GM18508 (cell line): ENCODE data around the gene RGS3.
"Not testable (repeated sequence)": the region's sequence is repeated elsewhere in the genome, so short reads cannot be mapped to it uniquely, and the experiment has no call there.

Experiments used
- ATAC-seq: cut with Tn5 transposase; IDR thresholded peaks from one replicate; pipeline ENCODE4 v1.9.1; 2021; ENCODE audit warnings: moderate number of reproducible peaks; ENCODE audit not compliant: insufficient read depth, unreplicated experiment

The RGS3 gene

DNA sequence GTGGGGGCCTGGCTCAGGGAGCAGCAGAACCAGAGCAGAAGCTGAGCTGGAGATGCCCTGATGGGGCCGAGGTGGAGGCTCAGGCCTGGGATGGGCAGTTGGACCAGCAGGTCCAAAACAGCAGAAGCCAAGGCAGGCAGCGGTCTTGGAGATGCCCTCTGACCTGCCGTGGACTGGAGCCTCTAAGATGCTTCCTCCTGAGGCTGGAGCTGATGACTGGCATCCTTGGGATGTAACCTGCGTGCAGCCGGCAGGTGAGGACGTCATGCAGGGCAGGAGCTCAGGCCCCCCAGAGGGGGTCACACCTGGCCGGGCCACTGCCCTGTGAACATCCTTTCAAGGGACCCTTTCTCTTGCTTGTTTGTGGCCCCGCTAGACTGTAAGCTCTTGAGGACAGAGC lies 162.0 kb downstream of the RGS3 start:
- ATAC-seq = no peak

GRCh38 chr9:113626735-113627495 lies 163.4 kb downstream of the RGS3 start:
- ATAC-seq = no peak

GRCh38 chr9:113628621-113629020 lies 165.1 kb downstream of the RGS3 start:
- no peak for ATAC-seq

GRCh38 chr9:113630386-113631136 lies 167.0 kb downstream of the RGS3 start:
- no peak for ATAC-seq

DNA sequence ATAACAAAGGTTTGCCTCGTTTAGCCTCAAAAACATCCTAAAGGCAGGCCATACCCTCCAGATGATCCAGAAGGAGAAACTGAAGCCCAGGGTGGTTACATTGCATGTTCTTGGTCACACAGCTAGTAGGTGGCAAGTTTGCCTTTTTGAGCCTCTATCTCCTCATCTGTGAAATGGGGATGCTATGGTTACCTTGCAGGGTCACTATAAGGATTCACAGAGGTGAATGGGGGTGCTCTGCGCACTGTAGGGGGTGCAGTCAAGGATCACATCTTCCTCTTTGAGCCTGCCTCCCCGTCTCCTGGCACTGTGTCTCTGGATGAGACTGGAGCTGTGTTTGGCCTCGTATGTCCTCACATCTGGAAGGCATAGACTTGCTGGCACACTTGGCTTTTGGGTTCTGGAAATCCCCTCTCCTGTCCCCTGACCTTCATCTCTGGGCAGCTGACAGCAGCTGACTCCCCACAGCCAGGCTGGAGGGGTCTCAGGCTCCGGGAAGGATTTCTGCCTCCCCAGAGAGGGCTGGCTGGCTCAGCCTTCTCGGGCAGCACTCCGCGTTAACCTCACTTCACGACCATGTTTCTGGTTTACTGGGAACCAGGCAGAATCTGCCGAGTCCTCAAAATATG lies 167.7 kb downstream of the RGS3 start:
- no peak for ATAC-seq

DNA sequence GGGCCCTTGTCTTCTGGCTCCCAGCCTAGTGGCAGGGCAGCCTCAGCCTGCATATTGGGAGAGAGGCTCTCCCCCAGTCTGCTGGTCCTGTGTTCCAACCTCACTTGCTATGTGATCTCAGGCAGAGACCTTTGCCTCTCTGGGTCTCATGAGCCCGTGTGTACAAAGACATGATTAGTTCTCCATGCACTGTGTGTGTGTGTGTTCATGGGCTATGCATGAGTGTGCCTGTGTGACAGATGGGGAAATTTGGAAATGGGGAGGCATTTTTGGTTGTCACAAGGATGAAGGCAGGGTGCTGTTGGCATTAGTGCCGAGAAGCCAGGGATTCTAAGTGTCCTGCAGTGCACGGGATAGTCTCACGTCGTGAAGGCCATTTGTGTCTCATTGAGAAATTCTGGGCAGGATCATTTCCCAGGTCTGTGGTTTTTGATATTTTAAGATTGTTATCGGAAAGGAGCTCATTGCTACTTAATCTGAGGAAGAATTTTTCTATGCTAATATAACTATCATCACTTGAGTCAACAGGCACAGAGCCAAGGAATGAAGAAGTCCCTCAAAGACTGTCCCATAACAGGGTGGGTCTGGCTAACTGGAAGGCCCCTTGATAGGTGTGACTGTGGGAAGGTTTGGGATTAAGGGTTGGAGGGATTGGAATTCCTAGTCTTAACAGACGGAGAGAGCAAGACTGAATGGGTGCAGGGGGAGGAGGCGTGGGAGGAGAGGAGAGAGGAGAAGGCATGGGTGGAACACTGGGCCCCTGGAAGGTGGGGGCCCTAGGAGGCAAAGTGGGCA lies 168.5 kb downstream of the RGS3 start:
- no peak for ATAC-seq

DNA sequence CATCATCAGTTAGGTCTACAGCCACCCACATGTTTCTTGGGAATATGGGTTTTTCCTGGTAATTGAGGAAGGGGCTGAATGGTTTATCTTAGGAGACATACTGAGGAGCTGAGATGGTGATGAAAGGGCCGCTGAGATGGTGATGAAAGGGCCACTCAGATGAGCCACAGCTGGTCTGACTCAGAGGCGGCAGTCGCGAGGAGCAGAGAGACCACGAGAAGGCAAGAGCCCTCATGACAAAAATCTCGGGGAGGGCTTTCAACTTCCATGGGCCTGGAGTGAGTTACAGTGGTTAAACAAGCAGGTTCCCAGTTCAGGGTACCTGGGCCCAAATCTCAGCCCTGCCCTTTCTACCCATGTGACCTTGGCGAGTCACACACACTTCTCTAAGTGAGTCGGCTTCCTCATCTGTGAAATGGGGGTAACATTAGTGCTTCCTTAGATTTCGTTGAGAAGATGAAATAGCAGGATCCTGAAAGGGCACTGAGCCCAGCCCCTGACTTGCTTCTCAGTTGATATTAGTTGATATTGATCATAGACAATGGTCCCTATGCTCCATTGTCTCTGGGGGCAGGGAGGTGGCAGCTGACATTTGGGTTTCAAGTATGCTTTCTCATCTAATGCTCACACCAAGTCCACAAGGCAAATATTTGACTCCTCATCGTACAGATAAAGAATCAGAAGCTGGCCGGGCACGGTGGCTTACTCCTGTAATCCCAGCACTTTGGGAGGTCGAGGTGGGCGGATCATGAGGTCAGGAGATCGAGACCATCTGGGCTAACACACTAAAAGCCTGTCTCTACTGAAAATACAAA lies 169.5 kb downstream of the RGS3 start:
- ATAC-seq = no peak

- ATAC-seq = no peak
Measured at GRCh38 chr9:113633782-113634595, 170.5 kb downstream of the RGS3 start.

DNA sequence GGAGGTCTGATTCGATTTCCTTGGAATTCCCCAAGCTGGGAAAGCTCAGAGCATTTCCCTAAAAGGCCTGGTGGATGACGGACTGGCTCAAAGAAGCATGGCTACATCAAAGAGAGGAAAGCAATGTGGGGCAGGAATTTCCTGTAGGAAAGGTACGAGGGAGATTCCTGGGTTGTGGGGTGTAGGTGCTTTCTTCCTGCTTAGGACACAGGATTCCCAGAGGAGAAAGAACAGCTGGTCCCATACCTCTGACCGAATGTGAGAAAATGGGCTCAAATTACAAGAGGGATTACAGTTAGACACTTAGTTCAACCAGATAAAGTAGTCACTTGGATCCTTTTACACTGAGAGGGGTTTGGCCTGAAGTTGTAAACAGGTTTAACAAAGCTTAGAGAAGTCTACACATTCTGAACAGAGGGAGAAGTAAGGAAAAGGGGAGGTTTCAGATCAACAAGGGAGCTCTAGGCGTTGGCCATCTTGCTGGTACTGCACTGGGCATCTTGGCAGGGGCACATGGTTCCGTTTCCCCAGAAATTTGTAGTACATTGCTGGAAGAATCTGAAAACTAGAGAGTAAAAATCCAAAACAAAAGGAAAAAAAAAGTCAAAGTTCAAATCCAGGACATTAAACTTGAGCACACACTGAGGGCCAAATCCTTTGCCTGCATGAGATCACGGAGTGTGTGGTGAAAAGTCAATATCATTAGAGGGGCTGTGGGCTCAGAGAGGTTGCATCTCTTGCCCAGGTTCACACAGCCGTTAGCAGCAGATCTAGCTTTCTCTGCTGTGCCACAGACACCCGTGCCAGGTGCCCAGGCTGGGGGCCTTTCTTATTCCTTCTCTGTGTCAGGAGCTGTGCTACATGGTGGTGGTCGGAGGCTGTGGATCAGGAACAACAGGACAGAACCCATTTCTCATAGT lies 171.3 kb downstream of the RGS3 start:
- ATAC-seq = no peak

DNA sequence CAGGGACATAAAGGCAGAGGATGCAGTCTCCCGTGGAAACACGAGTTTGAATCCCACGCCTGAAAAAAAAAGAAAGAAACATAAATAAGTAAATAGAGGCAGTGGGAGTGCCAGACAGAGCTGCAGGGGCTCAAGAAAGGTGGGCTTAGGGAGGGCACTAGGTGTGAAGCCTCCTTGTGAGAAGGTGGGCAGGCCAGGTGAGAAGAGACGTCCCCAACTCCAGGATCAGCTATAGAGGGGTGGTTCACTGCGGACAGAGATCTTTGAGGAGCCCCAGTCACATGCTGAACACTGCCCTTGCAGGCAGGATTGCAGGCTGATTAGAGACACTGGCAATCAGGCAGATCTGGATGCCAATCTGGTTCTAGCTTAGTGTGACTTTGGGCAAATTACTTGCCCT lies 172.1 kb downstream of the RGS3 start:
- ATAC-seq = no peak

DNA sequence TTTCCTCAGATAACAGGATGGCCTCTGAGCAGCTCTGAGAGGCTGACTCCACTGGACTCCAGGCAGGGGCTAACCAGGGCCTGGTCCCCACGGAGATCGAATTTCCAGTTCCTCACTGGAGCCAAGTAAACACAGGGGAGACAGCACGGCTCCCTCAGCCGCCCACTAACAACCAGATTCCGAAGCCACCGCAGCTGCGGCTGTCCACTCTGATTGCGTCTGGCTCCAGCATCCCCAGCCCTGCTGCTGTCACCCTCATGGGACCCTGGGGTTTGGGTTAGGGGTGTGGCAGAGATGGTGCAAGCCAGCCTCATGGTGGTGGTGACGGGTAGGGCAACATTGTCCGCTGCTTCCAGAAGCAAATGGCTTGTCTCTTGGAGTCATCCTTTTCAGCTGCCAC lies 172.6 kb downstream of the RGS3 start:
- no peak for ATAC-seq

GRCh38 chr9:113636693-113637092 lies 173.2 kb downstream of the RGS3 start:
- ATAC-seq = no peak

GRCh38 chr9:113638490-113638889 lies 175.0 kb downstream of the RGS3 start:
- no peak for ATAC-seq

DNA sequence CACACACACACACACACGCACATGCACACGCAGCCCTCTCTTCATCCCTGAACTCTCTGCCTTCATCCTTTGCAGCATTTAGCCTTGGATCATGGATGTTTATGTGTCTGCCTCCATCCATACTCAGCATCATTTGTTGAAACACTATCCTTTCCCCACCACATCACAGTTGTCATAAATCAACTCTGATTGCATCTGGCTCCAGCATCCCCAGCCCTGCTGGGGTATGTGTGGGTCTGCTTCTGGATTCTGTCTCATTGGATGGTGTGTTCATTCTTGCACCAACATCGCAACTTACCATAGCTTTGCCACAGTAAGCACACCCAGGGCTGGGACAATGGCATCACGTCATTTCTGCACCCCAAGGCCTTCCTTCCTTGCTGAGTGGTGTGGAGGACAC lies 175.4 kb downstream of the RGS3 start:
- ATAC-seq = no peak

DNA sequence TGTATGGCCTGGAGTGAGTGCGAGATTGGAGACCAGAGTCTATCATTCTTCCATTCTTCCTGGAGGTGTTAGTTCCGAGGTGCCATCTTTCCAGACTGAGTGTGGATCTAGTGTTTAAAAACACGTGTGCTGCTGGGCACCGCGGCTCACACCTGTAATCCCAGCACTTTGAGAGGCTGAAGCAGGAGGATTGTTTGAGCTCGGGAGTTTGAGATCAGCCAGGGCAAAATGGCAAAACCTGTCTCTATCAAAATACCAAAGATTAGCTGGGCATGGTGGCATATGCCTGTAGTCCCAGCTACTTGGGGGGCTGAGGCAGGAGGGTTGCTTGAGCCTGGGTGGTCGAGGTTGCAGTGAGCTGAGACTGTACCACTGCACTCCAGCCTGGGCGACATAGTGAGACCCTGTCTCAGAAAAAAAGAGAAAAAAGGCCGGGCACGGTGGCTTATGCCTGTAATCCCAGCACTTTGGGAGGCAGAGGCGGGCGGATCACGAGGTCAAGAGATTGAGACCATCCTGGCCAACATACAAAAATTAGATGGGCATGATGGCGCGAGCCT lies 176.0 kb downstream of the RGS3 start:
- ATAC-seq = not testable (repeated sequence)

DNA sequence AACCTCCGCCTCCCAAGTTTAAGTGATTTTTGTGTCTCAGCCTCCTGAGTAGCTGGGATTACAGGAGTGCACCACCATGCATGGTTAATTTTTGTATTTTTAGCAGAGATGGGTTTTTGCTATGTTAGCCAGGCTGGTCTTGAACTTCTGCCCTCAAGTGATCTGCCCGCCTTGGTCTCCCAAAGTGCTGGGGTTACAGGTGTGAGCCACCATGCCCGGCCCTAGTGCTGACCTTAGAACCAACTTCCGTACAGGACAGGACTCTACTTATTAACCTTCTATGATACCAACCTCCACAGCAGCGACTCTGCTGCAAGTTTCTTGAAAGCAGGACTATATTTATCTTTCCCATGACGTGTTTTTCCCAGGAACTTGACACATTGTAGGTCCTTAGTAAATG lies 176.9 kb downstream of the RGS3 start:
- ATAC-seq = no peak

GRCh38 chr9:113641100-113641885 lies 177.8 kb downstream of the RGS3 start:
- no peak for ATAC-seq
